ENCODE measurements around the gene DLEC1. TPM values are rescaled to one million over a fixed set of nuclear protein-coding genes. Genes with fewer than 3 reads are reported as not detected.

DLEC1 gene
- total RNA-seq, 4 donors from 2014 or later = 0.20 to 4.1 (median 1.4) TPM

- Histone ChIP-seq H3K4me1 (peaks cover 14 to 64% (median 60%) of the 10 kb centered on the region in 4 donors), H3K27me3 (no peaks in the 10 kb centered on the region), H3K4me3 (peak overlapping the region; percentile 8 to 40 (median 22)), H3K27ac (peak overlapping the region; percentile 85 to 90 (median 89)), H3K9me3 (no peaks in the 10 kb centered on the region), H3K36me3 (no peaks in the 10 kb centered on the region)
- 38 to 42% methylated on average over 5 to 6 of the region's 6 CpGs for WGBS, 2 donors (ENCODE audit: low coverage in 1 of 2)
- in situ Hi-C loops (cut with MboI; ENCODE audit: low pct_ligation_motif_present in 1 of 4, low pct_unique_long_range_greater_than_20kb in 1 of 4, low sequenced_read_pairs in 3 of 4) = no loop called here
- no peak for DNase-seq
- TF ChIP-seq POLR2AphosphoS5 (IDR thresholded peaks at IDR 0.05) = no peak
- no peak for TF ChIP-seq POLR2A (IDR thresholded peaks at IDR 0.05)
- TF ChIP-seq CTCF (IDR thresholded peaks at IDR 0.05) = no peak
- no peak for TF ChIP-seq EP300 (IDR thresholded peaks at IDR 0.05; ENCODE audit: low read depth)
- intact Hi-C loops (cut with DNase I; ENCODE audit: low total_unique reads) = no loop called here
Measured at GRCh38 chr3:37991109-37991508, 47.9 kb upstream of the DLEC1 start.

DNA sequence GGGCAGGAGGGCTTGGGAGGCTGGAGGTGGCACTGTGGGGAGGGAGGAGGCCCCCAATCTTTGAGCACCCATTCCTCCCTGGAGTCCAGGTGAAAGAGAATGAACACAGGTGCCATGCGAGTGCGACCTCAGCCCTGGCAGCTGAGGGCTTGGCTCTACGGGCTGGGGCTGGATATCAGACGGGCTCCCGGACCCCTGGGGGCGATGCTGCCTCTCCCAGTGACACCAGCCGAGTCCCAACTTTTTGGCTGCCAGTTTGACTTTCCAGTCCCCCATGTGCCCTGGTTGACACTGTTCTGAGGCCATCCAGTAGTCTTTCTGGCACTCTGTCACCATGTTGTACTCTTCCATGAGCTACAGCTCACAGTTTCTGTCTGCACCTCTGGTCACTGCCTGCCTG is 47.2 kb upstream of the DLEC1 start:
- Histone ChIP-seq H3K27ac (peak overlapping the region; percentile 85 to 90 (median 89)), H3K36me3 (no peaks in the 10 kb centered on the region), H3K9me3 (no peaks in the 10 kb centered on the region), H3K4me1 (peaks cover 11 to 57% (median 53%) of the 10 kb centered on the region in 4 donors), H3K27me3 (no peaks in the 10 kb centered on the region), H3K4me3 (peak overlapping the region in 3 of 4 donors; percentile 11 to 40 (median 32))
- no peak for DNase-seq
- intact Hi-C loops (cut with DNase I; ENCODE audit: low total_unique reads) (no loop called here), in situ Hi-C loops (cut with MboI; ENCODE audit: low pct_ligation_motif_present in 1 of 4, low pct_unique_long_range_greater_than_20kb in 1 of 4, low sequenced_read_pairs in 3 of 4) (no loop called here)
- TF ChIP-seq POLR2A (IDR thresholded peaks at IDR 0.05) = no peak
- TF ChIP-seq EP300 (IDR thresholded peaks at IDR 0.05; ENCODE audit: low read depth) = no peak
- no peak for TF ChIP-seq CTCF (IDR thresholded peaks at IDR 0.05)
- TF ChIP-seq POLR2AphosphoS5 (IDR thresholded peaks at IDR 0.05) = no peak
- 59% methylated on average over 7 of the region's 7 CpGs; no CpG with 5 or more reads in 1 of the 2 donors for WGBS, 2 donors (ENCODE audit: low coverage in 1 of 2)

GRCh38 chr3:37992271-37993066 is 46.5 kb upstream of the DLEC1 start:
- H3K36me3 ChIP-seq = no peaks in the 10 kb centered on the region
- peak; percentile 83 for DNase-seq
- peak overlapping the region; percentile 85 to 90 (median 89) for H3K27ac ChIP-seq
- H3K9me3 ChIP-seq = no peaks in the 10 kb centered on the region
- H3K27me3 ChIP-seq = no peaks in the 10 kb centered on the region
- H3K4me1 ChIP-seq = peaks cover 15 to 57% (median 55%) of the 10 kb centered on the region in 4 donors
- in situ Hi-C loops (cut with MboI; ENCODE audit: low pct_ligation_motif_present in 1 of 4, low pct_unique_long_range_greater_than_20kb in 1 of 4, low sequenced_read_pairs in 3 of 4) = no loop called here
- intact Hi-C loops (cut with DNase I; ENCODE audit: low total_unique reads) = no loop called here
- TF ChIP-seq POLR2A (IDR thresholded peaks at IDR 0.05) = peak; percentile 93
- peak; percentile 65 for TF ChIP-seq EP300 (IDR thresholded peaks at IDR 0.05; ENCODE audit: low read depth)
- TF ChIP-seq CTCF (IDR thresholded peaks at IDR 0.05) = no peak
- peak; percentile 66 to 93 (median 91) for TF ChIP-seq POLR2AphosphoS5 (IDR thresholded peaks at IDR 0.05)
- 65 to 67% methylated on average over 2 to 9 of the region's 9 CpGs for WGBS, 2 donors (ENCODE audit: low coverage in 1 of 2)
- peak overlapping the region in 2 of 4 donors; percentile 32 to 40 for H3K4me3 ChIP-seq

DNA sequence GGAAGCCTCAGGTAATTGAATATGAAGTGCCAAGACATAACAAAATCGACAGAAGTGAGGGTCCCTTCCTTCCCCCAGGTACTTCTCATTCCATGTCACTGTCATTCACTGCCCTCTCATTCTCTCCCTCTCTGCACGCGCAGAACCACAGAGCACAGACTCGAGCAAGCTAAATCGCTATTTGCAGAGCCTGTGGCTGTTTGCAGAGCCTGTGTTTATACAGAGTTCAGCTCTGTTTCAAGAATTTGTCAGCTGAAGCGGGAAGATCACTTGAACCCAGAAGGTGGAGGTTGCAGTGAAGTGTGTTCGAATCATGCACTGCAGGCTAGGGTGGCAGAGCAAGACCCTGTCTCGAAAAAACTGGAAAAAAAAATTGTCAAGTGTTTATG is 45.9 kb upstream of the DLEC1 start:
- WGBS, 2 donors (ENCODE audit: low coverage in 1 of 2) = 59 to 69% methylated on average over 3 to 8 of the region's 8 CpGs
- no peak for TF ChIP-seq POLR2A (IDR thresholded peaks at IDR 0.05)
- TF ChIP-seq CTCF (IDR thresholded peaks at IDR 0.05) = no peak
- TF ChIP-seq EP300 (IDR thresholded peaks at IDR 0.05; ENCODE audit: low read depth) = no peak
- no peak for TF ChIP-seq POLR2AphosphoS5 (IDR thresholded peaks at IDR 0.05)
- in situ Hi-C loops (cut with MboI; ENCODE audit: low pct_ligation_motif_present in 1 of 4, low pct_unique_long_range_greater_than_20kb in 1 of 4, low sequenced_read_pairs in 3 of 4) (no loop called here), intact Hi-C loops (cut with DNase I; ENCODE audit: low total_unique reads) (no loop called here)
- H3K9me3 ChIP-seq = no peaks in the 10 kb centered on the region
- H3K4me1 ChIP-seq = peaks cover 17 to 57% (median 56%) of the 10 kb centered on the region in 4 donors
- H3K27me3 ChIP-seq = no peaks in the 10 kb centered on the region
- no peak for DNase-seq
- H3K4me3 ChIP-seq = peak overlapping the region in 1 of 4 donors; percentile 44
- peak overlapping the region; percentile 85 to 90 (median 89) for H3K27ac ChIP-seq
- H3K36me3 ChIP-seq = no peaks in the 10 kb centered on the region
